ENCODE data around the gene SHOC2.
A peak's percentile ranks its signal among the peaks of the same experiment; 100 is the strongest.

SHOC2 gene

DNA sequence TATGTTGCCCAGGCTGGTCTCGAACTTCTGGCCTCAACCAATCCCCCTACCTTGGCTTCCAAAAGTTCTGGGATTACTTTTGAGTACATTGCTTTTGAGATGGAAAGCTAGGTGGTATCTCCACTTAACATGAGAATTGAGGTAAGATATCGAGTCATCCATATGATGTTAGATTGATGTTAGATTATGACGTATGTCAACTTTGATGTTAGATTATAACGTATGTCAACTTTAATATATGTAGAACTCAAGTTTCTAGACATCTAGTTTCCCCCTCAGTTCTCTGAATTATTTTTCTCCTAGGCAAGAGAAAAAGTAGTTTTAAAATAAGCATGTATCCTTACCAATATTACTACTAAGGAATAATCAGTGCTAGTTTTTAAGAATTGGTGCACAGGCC, 20.0 kb downstream of the SHOC2 start:
- no peak for DNase-seq (ENCODE audit: low read depth)
- no peak overlapping the region for H3K4me3 ChIP-seq (ENCODE audit: low read depth, low read length)
- TF ChIP-seq, protein P1, sequence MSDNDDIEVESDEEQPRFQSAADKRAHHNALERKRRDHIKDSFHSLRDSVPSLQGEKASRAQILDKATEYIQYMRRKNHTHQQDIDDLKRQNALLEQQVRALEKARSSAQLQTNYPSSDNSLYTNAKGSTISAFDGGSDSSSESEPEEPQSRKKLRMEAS (IDR thresholded peaks at IDR 0.05; ENCODE audit: low read depth, low read length) = no peak
- TF ChIP-seq CTCF (IDR thresholded peaks at IDR 0.05; ENCODE audit: low read depth, low read length) (no peak), POLR2A (IDR thresholded peaks at IDR 0.05; ENCODE audit: extremely low read depth, insufficient read length) (no peak)

- DNase-seq (ENCODE audit: low read depth) = peak; percentile 92
- H3K4me3 ChIP-seq (ENCODE audit: low read depth, low read length) = no peak overlapping the region
- 0 out of 2 replicates have a peak, but pooled peaks have one; percentile 28 for TF ChIP-seq MYC (IDR thresholded peaks at IDR 0.05; ENCODE audit: low read depth, low read length)
- TF ChIP-seq, protein P1 (IDR thresholded peaks at IDR 0.05; ENCODE audit: low read depth, low read length) = no peak
These were observed 25.5 kb downstream of the SHOC2 start for GRCh38 chr10:110944792-110945396.

DNA sequence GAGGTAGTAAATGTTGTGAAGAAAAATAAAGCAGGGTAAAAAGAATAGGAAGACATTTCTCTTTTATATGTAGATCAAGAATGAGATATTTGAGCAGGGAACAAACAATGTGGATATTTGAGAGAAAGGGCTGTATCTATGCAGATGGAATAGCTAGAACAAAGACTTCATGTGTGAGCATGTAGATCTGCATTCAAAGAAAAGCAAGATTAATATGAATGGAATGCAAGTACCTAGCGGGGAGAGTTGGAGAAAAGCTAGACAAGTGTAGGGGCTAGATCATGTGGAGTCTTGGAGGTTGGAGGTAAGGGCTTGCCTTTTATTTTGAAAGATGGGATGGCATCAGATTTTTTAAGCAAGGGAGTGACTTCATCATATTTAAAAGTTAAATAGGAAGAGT, 27.1 kb downstream of the SHOC2 start:
- DNase-seq (ENCODE audit: low read depth) = no peak
- TF ChIP-seq, protein P1 (IDR thresholded peaks at IDR 0.05; ENCODE audit: low read depth, low read length) = no peak
- no peak for TF ChIP-seq CTCF (IDR thresholded peaks at IDR 0.05; ENCODE audit: low read depth, low read length)
- TF ChIP-seq POLR2A (IDR thresholded peaks at IDR 0.05; ENCODE audit: extremely low read depth, insufficient read length) = no peak
- TF ChIP-seq MYC (IDR thresholded peaks at IDR 0.05; ENCODE audit: low read depth, low read length) = no peak
- H3K4me3 ChIP-seq (ENCODE audit: low read depth, low read length) = no peak overlapping the region

DNA sequence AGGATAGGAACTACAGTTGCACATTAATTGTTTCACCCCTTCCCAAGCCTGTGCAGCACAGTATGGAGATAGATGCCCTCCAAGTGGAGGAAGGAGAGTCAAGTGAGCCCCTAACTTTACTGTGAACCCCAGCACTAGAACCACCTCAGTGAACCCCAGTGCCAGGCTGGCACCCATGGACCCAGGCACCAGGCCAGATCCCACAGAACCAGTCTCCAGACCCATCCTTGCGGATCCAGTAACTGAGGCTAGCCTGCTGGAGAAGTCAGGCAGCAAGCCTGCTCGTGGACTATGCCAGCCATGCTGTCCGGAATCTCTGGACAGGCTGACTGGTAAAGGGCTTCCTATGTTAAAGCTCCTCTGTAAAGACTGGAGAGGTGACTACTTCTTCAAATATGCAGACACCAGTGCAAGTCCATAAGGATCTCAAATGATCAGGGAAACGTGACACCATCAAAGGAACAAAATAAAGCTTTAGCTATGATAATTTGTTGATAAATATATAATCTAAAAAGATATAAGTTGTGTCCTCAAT, 27.7 kb downstream of the SHOC2 start:
- TF ChIP-seq POLR2A (IDR thresholded peaks at IDR 0.05; ENCODE audit: extremely low read depth, insufficient read length) (no peak), MYC (IDR thresholded peaks at IDR 0.05; ENCODE audit: low read depth, low read length) (no peak), CTCF (IDR thresholded peaks at IDR 0.05; ENCODE audit: low read depth, low read length) (no peak)
- TF ChIP-seq, protein P1 (IDR thresholded peaks at IDR 0.05; ENCODE audit: low read depth, low read length) = no peak
- no peak overlapping the region for H3K4me3 ChIP-seq (ENCODE audit: low read depth, low read length)
- no peak for DNase-seq (ENCODE audit: low read depth)

- DNase-seq (ENCODE audit: low read depth) = no peak
- no peak for TF ChIP-seq CTCF (IDR thresholded peaks at IDR 0.05; ENCODE audit: low read depth, low read length)
- no peak for TF ChIP-seq POLR2A (IDR thresholded peaks at IDR 0.05; ENCODE audit: extremely low read depth, insufficient read length)
- TF ChIP-seq, protein P1 (IDR thresholded peaks at IDR 0.05; ENCODE audit: low read depth, low read length) = no peak
- no peak for TF ChIP-seq MYC (IDR thresholded peaks at IDR 0.05; ENCODE audit: low read depth, low read length)
- no peak overlapping the region for H3K4me3 ChIP-seq (ENCODE audit: low read depth, low read length)
These were observed 32.0 kb downstream of the SHOC2 start for GRCh38 chr10:110951381-110951780.

DNA sequence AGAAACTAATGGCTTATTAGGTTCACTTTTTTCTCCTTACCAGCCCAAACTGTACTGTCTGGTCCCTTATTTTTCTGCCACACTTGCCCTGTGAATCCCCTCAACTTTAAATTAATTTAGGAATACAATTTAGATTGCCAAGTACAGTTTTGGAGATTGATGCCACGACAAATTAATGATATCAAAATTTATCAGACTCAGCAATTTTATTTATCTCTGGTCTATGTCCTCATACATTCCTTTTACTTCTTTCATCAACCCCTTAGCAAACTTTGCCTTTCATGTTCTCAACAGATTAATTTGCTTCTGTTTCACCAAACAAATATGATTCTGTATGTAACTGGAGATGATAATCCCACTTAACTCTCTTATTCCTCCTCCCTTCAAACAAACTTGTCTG, 38.2 kb downstream of the SHOC2 start:
- TF ChIP-seq, protein P1 (IDR thresholded peaks at IDR 0.05; ENCODE audit: low read depth, low read length) = no peak
- TF ChIP-seq POLR2A (IDR thresholded peaks at IDR 0.05; ENCODE audit: extremely low read depth, insufficient read length) (no peak), CTCF (IDR thresholded peaks at IDR 0.05; ENCODE audit: low read depth, low read length) (no peak), MYC (IDR thresholded peaks at IDR 0.05; ENCODE audit: low read depth, low read length) (no peak)
- DNase-seq (ENCODE audit: low read depth) = no peak
- no peak overlapping the region for H3K4me3 ChIP-seq (ENCODE audit: low read depth, low read length)
